Effector memory CD4-positive, alpha-beta T cell (primary cell): ENCODE results near the gene GNG13.
"Not testable (repeated sequence)": the region's sequence is repeated elsewhere in the genome, so short reads cannot be mapped to it uniquely, and the experiment has no call there.

Experiments
- DNase-seq, 3 donors: peaks; one replicate each; pipeline ENCODE4 v3.0.0-alpha.2; 2020
- H3K27ac ChIP-seq: 2 replicates; pipeline ENCODE4 v1.7.0; 2013; ENCODE audit warnings: mild to moderate bottlenecking, low read length, moderate library complexity; ENCODE audit not compliant: insufficient read depth, poor library complexity, severe bottlenecking
- H3K27me3 ChIP-seq: replicated peaks from 2 replicates; pipeline ENCODE4 v1.7.0; 2013; ENCODE audit warnings: mild to moderate bottlenecking, low read length; ENCODE audit not compliant: insufficient read depth, control insufficient read depth, poor library complexity, severe bottlenecking
- H3K36me3 ChIP-seq: 2 replicates; pipeline ENCODE4 v1.7.0; 2013; ENCODE audit warnings: mild to moderate bottlenecking, low read length, moderate library complexity; ENCODE audit not compliant: control insufficient read depth, insufficient read depth
- H3K4me1 ChIP-seq: 2 replicates; pipeline ENCODE4 v1.7.0; 2013; ENCODE audit warnings: low read length, mild to moderate bottlenecking; ENCODE audit not compliant: control insufficient read depth, insufficient read depth, poor library complexity, severe bottlenecking
- H3K4me3 ChIP-seq: 2 replicates; pipeline ENCODE4 v1.7.0; 2013; ENCODE audit warnings: low read length, low read depth, mild to moderate bottlenecking; ENCODE audit not compliant: insufficient read depth, poor library complexity, severe bottlenecking
- H3K9me3 ChIP-seq: 2 replicates; pipeline ENCODE4 v1.7.0; 2013; ENCODE audit warnings: mild to moderate bottlenecking, low read length, moderate library complexity; ENCODE audit not compliant: control insufficient read depth

GNG13 gene

GRCh38 chr16:761625-762513 lies 38.7 kb downstream of the GNG13 start:
- Histone ChIP-seq H3K9me3 (no peaks in the 10 kb centered on the region), H3K36me3 (no peaks in the 10 kb centered on the region), H3K4me1 (no peaks in the 10 kb centered on the region), H3K27ac (no peak overlapping the region), H3K27me3 (no peaks in the 10 kb centered on the region), H3K4me3 (no peak overlapping the region)
- DNase-seq, result no peak

- no peaks in the 10 kb centered on the region for H3K27me3 ChIP-seq
- no peak within 1 kb of the TSS for H3K4me3 ChIP-seq
- H3K36me3 ChIP-seq, result no peaks in the 10 kb centered on the region
- H3K27ac ChIP-seq, result no peak within 1 kb of the TSS
- H3K9me3 ChIP-seq, result no peaks in the 10 kb centered on the region
- no peak for DNase-seq
- no peaks in the 10 kb centered on the region for H3K4me1 ChIP-seq
These were observed 39.8 kb downstream of the GNG13 start, which contains the start of gene MSLN for GRCh38 chr16:760545-761343. MSLN (plus strand) TSS chr16:760734; CDS start chr16:762681, 1,947 bp downstream.

GRCh38 chr16:760065-760464 lies 40.5 kb downstream of the GNG13 start:
- H3K9me3 ChIP-seq, result no peaks in the 10 kb centered on the region
- no peaks in the 10 kb centered on the region for H3K36me3 ChIP-seq
- no peaks in the 10 kb centered on the region for H3K27me3 ChIP-seq
- H3K4me1 ChIP-seq, result no peaks in the 10 kb centered on the region
- H3K4me3 ChIP-seq, result no peak overlapping the region
- H3K27ac ChIP-seq, result no peak overlapping the region
- DNase-seq, result no peak

GRCh38 chr16:759110-759910 lies 41.2 kb downstream of the GNG13 start:
- Histone ChIP-seq H3K4me3 (no peak overlapping the region), H3K36me3 (no peaks in the 10 kb centered on the region), H3K4me1 (no peaks in the 10 kb centered on the region), H3K27me3 (no peaks in the 10 kb centered on the region), H3K9me3 (no peaks in the 10 kb centered on the region), H3K27ac (no peak overlapping the region)
- DNase-seq, result no peak

GRCh38 chr16:756428-756827 lies 44.1 kb downstream of the GNG13 start:
- no peaks in the 10 kb centered on the region for H3K9me3 ChIP-seq
- no peaks in the 10 kb centered on the region for H3K27me3 ChIP-seq
- no peak overlapping the region for H3K4me3 ChIP-seq
- H3K36me3 ChIP-seq, result no peaks in the 10 kb centered on the region
- no peak overlapping the region for H3K27ac ChIP-seq
- DNase-seq, result no peak
- no peaks in the 10 kb centered on the region for H3K4me1 ChIP-seq

GRCh38 chr16:754656-755055 lies 45.9 kb downstream of the GNG13 start:
- Histone ChIP-seq H3K27ac (no peak overlapping the region), H3K36me3 (no peaks in the 10 kb centered on the region), H3K4me3 (no peak overlapping the region), H3K4me1 (no peaks in the 10 kb centered on the region), H3K9me3 (no peaks in the 10 kb centered on the region), H3K27me3 (no peaks in the 10 kb centered on the region)
- no peak for DNase-seq

GRCh38 chr16:754121-754607 lies 46.4 kb downstream of the GNG13 start:
- H3K27ac ChIP-seq, H3K4me1 ChIP-seq, DNase-seq: not testable (repeated sequence)

GRCh38 chr16:752007-752312 lies 48.6 kb downstream of the GNG13 start:
- Histone ChIP-seq H3K27me3 (no peaks in the 10 kb centered on the region), H3K27ac (no peak overlapping the region), H3K4me1 (no peaks in the 10 kb centered on the region), H3K4me3 (no peak overlapping the region), H3K36me3 (no peaks in the 10 kb centered on the region), H3K9me3 (no peaks in the 10 kb centered on the region)
- DNase-seq, result no peak

More at GRCh38 chr16:754121-754607, 46.4 kb downstream of the GNG13 start:
- H3K4me3 ChIP-seq, H3K9me3 ChIP-seq, H3K27me3 ChIP-seq, H3K36me3 ChIP-seq: not testable (repeated sequence)

GRCh38 chr16:751152-752006 lies 49.2 kb downstream of the GNG13 start:
- no peak for DNase-seq
- H3K27ac ChIP-seq, result no peak overlapping the region
- no peak overlapping the region for H3K4me3 ChIP-seq
- no peaks in the 10 kb centered on the region for H3K9me3 ChIP-seq
- H3K36me3 ChIP-seq, result no peaks in the 10 kb centered on the region
- no peaks in the 10 kb centered on the region for H3K4me1 ChIP-seq
- H3K27me3 ChIP-seq, result no peaks in the 10 kb centered on the region
